MM.1S (cell line): Measurements from ENCODE around the gene GALR2.

Experiments
- DNase-seq: peaks from one replicate; pipeline ENCODE4 v3.0.0-alpha.2; 2015
- H2AFZ ChIP-seq: fragments of 300-600 bp; sonication (generic); 2 replicates; pipeline ENCODE4 v1.6.0; 2016; ENCODE audit warnings: antibody characterized with exemption, low read length
- H3F3A ChIP-seq: fragments of 300-600 bp; sonication (generic); 2 replicates; pipeline ENCODE4 v1.6.1; 2016; ENCODE audit warnings: mild to moderate bottlenecking, antibody characterized with exemption, low read length, moderate library complexity, mixed read lengths; ENCODE audit not compliant: insufficient read depth
- H3K27ac ChIP-seq: fragments of 300-600 bp; sonication (generic); 2 replicates; pipeline ENCODE4 v1.5.1; 2016; ENCODE audit warnings: mild to moderate bottlenecking, low read length
- H3K27me3 ChIP-seq: fragments of 300-600 bp; sonication (generic); replicated peaks from 2 replicates; pipeline ENCODE4 v1.6.0; 2016; ENCODE audit warnings: low read length; ENCODE audit not compliant: insufficient read depth
- H3K36me3 ChIP-seq: fragments of 300-600 bp; sonication (generic); replicated peaks from 2 replicates; pipeline ENCODE4 v1.6.1; 2016; ENCODE audit warnings: mild to moderate bottlenecking, low read length, mixed read lengths; ENCODE audit not compliant: insufficient read depth
- H3K4me1 ChIP-seq: fragments of 300-600 bp; sonication (generic); 2 replicates; pipeline ENCODE4 v1.6.1; 2016; ENCODE audit warnings: low read length, mixed read lengths
- H3K4me2 ChIP-seq: fragments of 300-600 bp; sonication (generic); 2 replicates; pipeline ENCODE4 v1.6.0; 2016; ENCODE audit warnings: low read depth, low read length
- H3K4me3 ChIP-seq: fragments of 300-600 bp; sonication (generic); 2 replicates; pipeline ENCODE4 v1.5.1; 2016; ENCODE audit warnings: low read length, mixed read lengths
- H3K79me2 ChIP-seq: fragments of 300-600 bp; sonication (generic); 2 replicates; pipeline ENCODE4 v1.6.1; 2016; ENCODE audit warnings: mixed run types, low read length, mixed read lengths
- H3K9ac ChIP-seq: fragments of 300-600 bp; sonication (generic); 2 replicates; pipeline ENCODE4 v1.6.1; 2016; ENCODE audit warnings: low read length, mixed read lengths
- H3K9me2 ChIP-seq: fragments of 300-600 bp; sonication (generic); replicated peaks from 2 replicates; pipeline ENCODE4 v1.6.1; 2016; ENCODE audit warnings: mild to moderate bottlenecking, low read length, mixed read lengths; ENCODE audit not compliant: insufficient read depth
- H3K9me3 ChIP-seq: fragments of 300-600 bp; sonication (generic); replicated peaks from 2 replicates; pipeline ENCODE4 v1.6.1; 2016; ENCODE audit warnings: mild to moderate bottlenecking, low read length, mixed read lengths; ENCODE audit not compliant: insufficient read depth
- H4K20me1 ChIP-seq: fragments of 300-600 bp; sonication (generic); 2 replicates; pipeline ENCODE4 v1.6.1; 2016; ENCODE audit warnings: mild to moderate bottlenecking, low read length, moderate library complexity, mixed read lengths; ENCODE audit not compliant: insufficient read depth
- EZH2 ChIP-seq: fragments of 300-600 bp; sonication (generic); optimal IDR thresholded peaks from 2 replicates; pipeline ENCODE3; 2017; ENCODE audit warnings: low read depth, mild to moderate bottlenecking, antibody characterized with exemption, low read length, mixed read lengths
- EZH2phosphoT487 ChIP-seq: fragments of 300-600 bp; sonication (generic); IDR thresholded peaks from 2 replicates; pipeline ENCODE4 v1.6.1; 2018; ENCODE audit warnings: antibody characterized with exemption, low read length
- TF ChIP-seq, protein P1 (sequence below): fragments of 300-600 bp; sonication (generic); IDR thresholded peaks from 2 replicates; pipeline ENCODE4 v1.5.1; 2016; ENCODE audit warnings: antibody characterized with exemption, low read length, mixed read lengths

The GALR2 gene

DNA sequence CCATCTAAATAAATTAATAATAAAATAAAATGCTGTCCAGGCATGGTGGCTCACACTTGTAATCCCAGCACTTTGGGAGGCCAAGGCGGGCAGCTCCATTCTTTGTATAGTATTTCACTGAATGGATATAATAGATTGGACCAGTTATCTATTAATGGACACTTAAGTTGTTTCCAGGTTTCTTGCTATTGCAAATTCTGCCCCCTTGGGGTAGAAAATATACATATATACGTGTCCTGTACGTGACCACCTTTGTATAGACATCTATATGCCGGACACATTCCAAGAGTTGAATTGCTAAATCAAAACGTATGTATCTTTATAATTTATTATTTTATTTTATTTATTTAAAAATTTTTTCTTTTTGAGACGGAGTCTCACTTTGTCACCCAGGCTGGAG lies 32.9 kb downstream of the GALR2 start:
- no peaks in the 10 kb centered on the region for H4K20me1 ChIP-seq
- H3K27ac ChIP-seq, result no peak overlapping the region
- no peaks in the 10 kb centered on the region for H3K27me3 ChIP-seq
- peaks cover 5% of the 10 kb centered on the region; the same call in 1 of the 2 replicates for H3K4me1 ChIP-seq
- H3K4me2 ChIP-seq, result no peak overlapping the region
- TF ChIP-seq, protein P1, sequence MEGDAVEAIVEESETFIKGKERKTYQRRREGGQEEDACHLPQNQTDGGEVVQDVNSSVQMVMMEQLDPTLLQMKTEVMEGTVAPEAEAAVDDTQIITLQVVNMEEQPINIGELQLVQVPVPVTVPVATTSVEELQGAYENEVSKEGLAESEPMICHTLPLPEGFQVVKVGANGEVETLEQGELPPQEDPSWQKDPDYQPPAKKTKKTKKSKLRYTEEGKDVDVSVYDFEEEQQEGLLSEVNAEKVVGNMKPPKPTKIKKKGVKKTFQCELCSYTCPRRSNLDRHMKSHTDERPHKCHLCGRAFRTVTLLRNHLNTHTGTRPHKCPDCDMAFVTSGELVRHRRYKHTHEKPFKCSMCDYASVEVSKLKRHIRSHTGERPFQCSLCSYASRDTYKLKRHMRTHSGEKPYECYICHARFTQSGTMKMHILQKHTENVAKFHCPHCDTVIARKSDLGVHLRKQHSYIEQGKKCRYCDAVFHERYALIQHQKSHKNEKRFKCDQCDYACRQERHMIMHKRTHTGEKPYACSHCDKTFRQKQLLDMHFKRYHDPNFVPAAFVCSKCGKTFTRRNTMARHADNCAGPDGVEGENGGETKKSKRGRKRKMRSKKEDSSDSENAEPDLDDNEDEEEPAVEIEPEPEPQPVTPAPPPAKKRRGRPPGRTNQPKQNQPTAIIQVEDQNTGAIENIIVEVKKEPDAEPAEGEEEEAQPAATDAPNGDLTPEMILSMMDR, result no peak
- TF ChIP-seq EZH2phosphoT487, result no peak
- H3K9me2 ChIP-seq, result no peaks in the 10 kb centered on the region
- peak; percentile 36 for DNase-seq
- H3K4me3 ChIP-seq, result no peak overlapping the region
- H3F3A ChIP-seq, result no peaks in the 10 kb centered on the region
- no peak overlapping the region for H3K9ac ChIP-seq
- no peak overlapping the region for H2AFZ ChIP-seq
- no peaks in the 10 kb centered on the region for H3K9me3 ChIP-seq
- H3K79me2 ChIP-seq, result peaks cover 11% of the 10 kb centered on the region
- no peaks in the 10 kb centered on the region for H3K36me3 ChIP-seq

DNA sequence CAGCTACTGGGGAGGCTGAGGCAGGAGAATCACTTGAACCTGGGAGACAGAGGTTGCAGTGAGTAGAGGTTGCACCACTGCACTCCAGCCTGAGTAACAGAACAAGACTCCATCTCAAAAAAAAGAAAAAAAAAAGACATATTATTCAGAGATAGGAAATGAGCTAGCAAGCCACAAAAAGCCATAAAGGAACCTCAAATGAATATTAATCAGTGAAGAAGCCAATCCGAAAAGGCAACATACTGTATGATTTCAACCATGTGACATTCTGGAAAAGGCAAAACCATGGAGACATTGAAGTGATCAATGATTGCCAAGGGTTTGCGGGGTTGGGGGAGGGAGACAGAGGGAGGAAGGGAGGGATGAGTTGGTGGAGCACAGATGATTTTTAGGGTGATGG lies 37.4 kb downstream of the GALR2 start:
- Histone ChIP-seq H3K36me3 (no peaks in the 10 kb centered on the region), H3K9ac (no peak overlapping the region), H3K4me2 (no peak overlapping the region), H3K4me3 (no peak overlapping the region), H3K27me3 (no peaks in the 10 kb centered on the region), H3K4me1 (no peaks in the 10 kb centered on the region), H3K79me2 (no peaks in the 10 kb centered on the region), H3K27ac (no peak overlapping the region), H3K9me2 (no peaks in the 10 kb centered on the region), H2AFZ (no peak overlapping the region), H4K20me1 (no peaks in the 10 kb centered on the region), H3K9me3 (no peaks in the 10 kb centered on the region), H3F3A (no peaks in the 10 kb centered on the region)
- DNase-seq, result no peak
- TF ChIP-seq, protein P1, result no peak
- TF ChIP-seq EZH2, result no peak
- no peak for TF ChIP-seq EZH2phosphoT487

DNA sequence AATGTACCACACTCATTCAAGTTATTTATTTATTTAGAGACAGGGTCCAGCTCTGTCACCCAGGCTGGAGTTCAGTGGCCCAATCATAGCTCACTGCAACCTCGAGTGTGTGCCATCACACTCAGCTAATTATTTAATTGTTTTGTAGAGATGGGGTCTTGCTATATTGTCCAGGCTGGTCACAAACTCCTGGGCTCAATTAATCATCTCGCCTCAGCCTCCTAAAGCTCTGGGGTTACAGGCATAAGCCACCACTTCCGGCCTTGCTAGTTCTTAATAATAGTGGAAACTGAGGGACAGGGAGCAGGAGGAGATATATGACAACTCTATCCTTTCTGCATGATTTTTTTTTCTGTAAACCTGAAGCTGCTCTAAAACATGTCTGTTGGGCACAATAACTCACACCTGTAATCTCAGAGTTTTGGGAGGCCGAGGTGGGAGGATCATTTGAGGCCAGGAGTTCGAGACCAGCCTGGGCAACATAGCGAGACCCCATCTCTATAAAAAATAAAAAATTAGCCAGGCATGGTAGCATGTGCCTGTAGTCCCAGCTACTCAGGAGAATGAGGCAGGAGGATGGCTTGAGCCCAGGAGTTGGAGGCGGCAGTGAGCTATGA lies 40.7 kb downstream of the GALR2 start:
- no peak for DNase-seq
- Histone ChIP-seq H3K9me3 (no peaks in the 10 kb centered on the region), H3K9me2 (no peaks in the 10 kb centered on the region), H3K36me3 (no peaks in the 10 kb centered on the region), H3K27me3 (no peaks in the 10 kb centered on the region), H3F3A (no peaks in the 10 kb centered on the region), H3K9ac (no peak overlapping the region), H3K79me2 (no peaks in the 10 kb centered on the region), H3K27ac (no peak overlapping the region), H4K20me1 (no peaks in the 10 kb centered on the region), H3K4me1 (no peaks in the 10 kb centered on the region), H3K4me3 (no peak overlapping the region), H2AFZ (no peak overlapping the region), H3K4me2 (no peak overlapping the region)
- TF ChIP-seq, protein P1, result no peak
